ENCODE results near the gene CCDC47.
"Not testable (repeated sequence)": the region's sequence is repeated elsewhere in the genome, so short reads cannot be mapped to it uniquely, and the experiment has no call there.

The CCDC47 gene

DNA sequence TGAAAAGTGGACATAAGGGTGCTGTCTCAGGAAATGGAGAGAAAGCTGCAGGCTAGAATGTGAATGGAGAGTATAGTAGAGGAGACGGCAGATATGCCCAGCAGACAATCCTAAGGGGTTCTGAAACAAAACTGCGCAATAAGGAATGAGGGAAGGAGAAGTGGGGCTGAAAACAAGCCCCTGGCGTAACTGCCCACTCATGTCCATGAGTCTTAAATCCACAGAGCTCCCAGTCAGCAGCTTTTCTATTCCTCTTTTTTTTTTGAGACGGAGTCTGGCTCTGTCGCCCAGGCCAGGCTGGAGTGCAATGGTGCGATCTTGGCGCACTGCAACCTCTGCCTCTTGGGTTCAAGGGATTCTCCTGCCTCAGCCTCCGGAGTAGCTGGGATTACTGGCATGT, 37.7 kb downstream of the CCDC47 start:
- DNase-seq (ENCODE audit: insufficient read length, low spot score) (no peak), FAIRE-seq (no peak)
- no peak for TF ChIP-seq POLR2A (IDR thresholded peaks at IDR 0.05; ENCODE audit: low read depth, low read length)

DNA sequence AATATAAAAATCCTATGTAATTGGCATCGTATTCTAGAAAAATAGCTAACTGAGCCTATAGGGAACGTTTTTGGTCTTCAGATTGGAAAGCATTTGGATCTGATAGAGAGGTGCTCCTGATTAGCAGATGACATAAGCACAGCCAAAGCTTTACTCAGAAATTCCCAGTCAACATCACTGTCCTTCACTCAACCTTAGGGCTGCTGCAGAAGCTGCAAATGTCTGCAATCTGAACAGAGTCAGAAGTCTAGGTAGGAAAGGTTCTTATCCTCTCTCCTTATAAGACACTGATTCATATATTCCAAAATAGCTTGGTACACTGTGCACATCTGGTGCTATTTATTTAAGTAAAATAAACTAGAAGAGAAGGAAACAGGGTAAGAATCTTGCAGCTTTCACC, 51.0 kb downstream of the CCDC47 start:
- no peak for DNase-seq (ENCODE audit: insufficient read length, low spot score)
- TF ChIP-seq POLR2A (IDR thresholded peaks at IDR 0.05; ENCODE audit: low read depth, low read length) = no peak
- no peak for FAIRE-seq

DNA sequence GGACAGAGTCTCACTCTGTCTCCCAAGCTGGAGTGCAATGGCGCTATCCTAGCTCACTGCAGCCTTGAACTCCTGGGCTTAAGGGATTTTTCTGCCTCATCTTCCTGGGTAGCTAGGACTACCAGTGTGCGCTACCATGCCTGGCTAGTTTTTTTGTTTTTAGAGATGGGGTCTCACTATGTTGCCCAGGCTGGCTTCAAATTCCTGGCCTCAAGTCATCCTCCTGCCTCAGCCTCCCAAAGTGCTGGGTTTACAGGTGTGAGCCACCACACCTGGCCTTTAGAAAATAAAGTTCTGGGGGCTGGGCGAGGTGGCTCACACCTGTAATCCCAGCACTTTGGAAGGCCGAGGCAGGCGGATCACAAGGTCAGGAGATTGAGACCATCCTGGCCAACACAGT, 53.2 kb downstream of the CCDC47 start:
- not testable (repeated sequence) for DNase-seq (ENCODE audit: insufficient read length, low spot score); FAIRE-seq

DNA sequence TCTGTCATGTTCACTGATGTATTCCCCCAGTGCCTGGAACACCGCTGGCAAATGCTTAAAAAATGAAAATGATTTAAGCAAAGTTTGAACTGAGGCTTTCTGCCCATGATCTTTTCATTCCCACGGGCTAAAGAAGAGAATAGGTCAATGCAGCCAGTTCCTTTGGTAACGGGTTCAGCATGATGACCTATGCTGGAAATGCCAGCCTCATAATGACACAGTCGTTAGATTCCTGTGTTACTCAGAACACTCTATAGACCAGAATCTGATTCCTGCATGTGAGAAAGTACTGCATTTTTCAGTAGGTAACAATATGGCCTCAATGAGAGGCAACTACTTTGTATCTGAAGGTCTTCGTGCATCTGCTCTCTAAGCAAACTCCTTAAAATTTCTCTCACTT, 54.4 kb downstream of the CCDC47 start:
- FAIRE-seq (no peak), DNase-seq (ENCODE audit: insufficient read length, low spot score) (no peak)
- TF ChIP-seq POLR2A (IDR thresholded peaks at IDR 0.05; ENCODE audit: low read depth, low read length) = no peak

DNA sequence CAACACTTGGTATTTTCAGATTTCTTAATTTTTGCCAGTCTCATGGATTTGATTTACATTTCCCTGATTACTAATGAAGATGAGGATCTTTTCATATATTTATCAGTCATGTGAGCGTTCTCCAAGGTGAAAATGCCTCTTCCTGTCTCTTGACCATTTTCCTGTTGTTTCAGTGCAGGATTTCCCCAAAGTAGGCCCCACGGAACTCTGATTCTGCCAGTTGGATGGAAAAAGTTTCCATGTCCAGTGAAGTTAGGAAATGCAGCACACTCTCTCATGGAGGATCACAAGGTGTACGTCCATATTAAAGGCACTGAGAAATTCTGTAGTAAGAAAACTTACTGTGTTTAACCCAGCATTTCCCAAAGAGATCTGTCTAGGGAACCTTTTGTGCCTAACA, 57.0 kb downstream of the CCDC47 start:
- DNase-seq (ENCODE audit: insufficient read length, low spot score) (no peak), FAIRE-seq (no peak)

DNA sequence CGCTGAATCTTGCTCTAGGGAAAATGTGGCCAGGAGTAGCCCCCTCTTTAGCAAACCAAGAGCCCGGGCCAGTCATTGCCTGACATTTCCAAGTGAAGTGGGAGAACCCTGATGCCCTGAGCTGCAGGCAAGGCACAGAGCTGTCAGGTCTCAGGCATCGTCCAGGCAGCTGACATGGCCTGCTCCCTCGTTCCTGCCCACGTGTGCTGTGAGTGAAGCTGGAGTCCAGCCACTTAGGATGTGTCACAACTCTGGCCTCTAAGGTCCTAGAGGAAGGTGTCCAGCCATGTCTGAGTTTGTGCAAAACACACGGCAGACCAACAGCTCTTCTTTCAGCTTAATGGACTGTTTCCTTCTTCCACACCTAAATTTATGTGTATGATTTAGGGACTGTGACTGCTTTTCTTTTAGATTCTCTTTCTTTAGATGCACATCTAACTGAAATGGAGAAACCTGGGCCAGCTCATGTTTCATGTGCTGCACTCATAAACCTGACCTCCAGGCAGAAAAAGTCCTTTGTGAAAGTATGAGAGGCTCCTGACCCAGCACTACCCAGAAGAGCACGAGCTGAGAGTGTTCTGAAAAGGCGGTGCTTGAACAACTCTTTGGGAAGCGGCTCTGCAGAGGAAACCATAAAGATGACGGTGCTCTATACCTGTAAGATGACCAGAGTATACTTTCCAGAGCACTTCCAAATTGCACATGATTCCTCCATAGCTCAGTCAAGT, 58.7 kb downstream of the CCDC47 start:
- FAIRE-seq (no peak), DNase-seq (ENCODE audit: insufficient read length, low spot score) (no peak)
- no peak for TF ChIP-seq POLR2A (IDR thresholded peaks at IDR 0.05; ENCODE audit: low read depth, low read length)

More for the DNA sequence above, 57.0 kb downstream of the CCDC47 start:
- no peak for TF ChIP-seq POLR2A (IDR thresholded peaks at IDR 0.05; ENCODE audit: low read depth, low read length)

DNA sequence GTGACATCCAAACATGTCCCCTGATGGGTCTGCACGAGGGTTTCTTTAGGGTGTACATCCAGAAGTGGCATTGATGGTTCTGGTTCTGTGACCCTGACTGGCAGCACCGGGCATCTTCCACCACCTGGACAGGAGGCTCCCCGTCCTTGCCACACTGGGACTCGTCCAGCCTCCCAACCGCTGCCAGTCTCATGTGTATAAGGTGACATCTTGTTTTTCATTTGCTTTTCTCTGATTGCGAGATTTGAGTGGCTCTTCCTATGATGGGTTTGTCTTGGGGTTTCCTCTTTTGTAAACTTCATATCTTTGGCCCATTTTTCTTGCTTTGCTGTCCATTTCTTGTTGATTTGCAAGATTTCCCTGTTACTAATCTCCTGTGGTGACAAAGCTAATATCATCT, 64.3 kb downstream of the CCDC47 start:
- DNase-seq (ENCODE audit: insufficient read length, low spot score) (no peak), FAIRE-seq (no peak)
- TF ChIP-seq POLR2A (IDR thresholded peaks at IDR 0.05; ENCODE audit: low read depth, low read length) = no peak

DNA sequence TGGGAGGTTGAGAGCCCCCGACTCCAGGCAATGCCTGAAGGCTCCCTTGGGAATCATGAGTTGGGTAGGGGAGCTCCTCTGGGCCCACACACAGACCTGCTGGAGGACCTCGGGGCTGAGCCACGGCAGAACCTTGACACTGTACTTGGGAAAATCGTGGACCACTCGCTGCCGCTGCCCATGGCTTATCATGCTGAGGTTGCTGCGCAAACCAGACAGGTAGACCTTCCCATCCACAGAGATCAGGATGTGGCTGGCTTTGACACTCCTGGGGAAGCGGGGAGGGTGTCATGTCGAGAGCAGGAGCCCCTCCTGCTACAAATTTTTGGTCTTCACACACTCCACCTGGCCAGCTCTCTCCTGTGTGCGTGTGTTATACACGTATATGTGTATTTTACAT, 66.2 kb downstream of the CCDC47 start:
- DNase-seq (ENCODE audit: insufficient read length, low spot score) (no peak), FAIRE-seq (no peak)
- TF ChIP-seq POLR2A (IDR thresholded peaks at IDR 0.05; ENCODE audit: low read depth, low read length) = no peak

DNA sequence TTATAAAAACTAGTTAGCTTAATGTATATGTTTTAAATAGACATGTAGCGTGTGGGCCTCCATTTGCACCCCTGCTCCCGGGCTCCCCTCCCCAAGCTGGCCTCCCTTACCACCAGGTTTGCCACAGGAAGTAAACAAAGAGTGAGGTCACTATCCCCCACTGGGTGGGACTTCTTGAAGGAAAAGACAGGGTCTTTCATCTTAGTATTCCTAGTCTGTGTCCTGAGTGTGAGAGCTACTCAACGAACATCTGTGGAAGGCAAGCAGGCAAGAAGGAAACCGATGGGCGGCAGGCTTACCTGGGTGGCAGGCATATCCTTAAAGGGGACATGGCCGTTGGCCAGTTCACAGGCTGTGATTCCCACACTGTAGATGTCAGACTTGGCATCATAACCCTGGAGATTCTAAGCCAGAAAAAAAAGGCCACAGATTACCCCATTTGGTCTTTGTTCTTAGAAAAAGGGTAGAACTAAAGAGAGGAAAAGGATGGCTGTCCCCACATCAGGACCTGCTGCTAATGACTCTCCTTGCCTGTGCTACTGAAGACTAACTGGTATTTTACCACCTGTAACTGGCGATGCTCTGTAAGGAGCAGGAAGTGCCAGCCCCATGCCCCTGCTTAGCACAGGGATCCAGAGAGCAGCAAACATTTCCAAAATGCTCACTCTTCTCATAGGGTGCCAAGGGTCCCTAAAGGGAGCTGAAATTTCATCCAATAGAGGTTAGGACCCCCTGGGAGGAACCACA, 66.9 kb downstream of the CCDC47 start:
- FAIRE-seq (no peak), DNase-seq (ENCODE audit: insufficient read length, low spot score) (no peak)
- no peak for TF ChIP-seq POLR2A (IDR thresholded peaks at IDR 0.05; ENCODE audit: low read depth, low read length)

DNA sequence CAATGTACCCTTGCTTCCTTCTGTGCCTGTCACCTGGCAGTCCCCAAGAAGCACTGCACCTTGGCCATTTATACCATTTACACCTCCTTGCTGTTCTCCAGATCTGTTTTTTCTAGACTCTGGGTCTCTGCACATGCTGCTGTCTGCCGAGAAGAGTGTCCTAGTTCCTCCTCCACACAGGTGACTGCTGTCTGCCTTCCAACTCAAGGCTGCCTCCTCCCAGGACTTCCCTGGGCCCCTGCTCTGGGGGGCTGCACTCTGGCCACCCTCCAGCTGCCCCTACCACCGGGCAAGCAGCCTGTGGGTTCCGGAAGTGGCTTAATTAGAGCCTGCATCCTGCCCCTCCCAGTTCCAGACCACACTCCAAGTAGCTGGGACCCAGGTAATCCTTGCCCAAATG, 67.7 kb downstream of the CCDC47 start:
- DNase-seq (ENCODE audit: insufficient read length, low spot score) (no peak), FAIRE-seq (no peak)
- TF ChIP-seq POLR2A (IDR thresholded peaks at IDR 0.05; ENCODE audit: low read depth, low read length) = no peak

DNA sequence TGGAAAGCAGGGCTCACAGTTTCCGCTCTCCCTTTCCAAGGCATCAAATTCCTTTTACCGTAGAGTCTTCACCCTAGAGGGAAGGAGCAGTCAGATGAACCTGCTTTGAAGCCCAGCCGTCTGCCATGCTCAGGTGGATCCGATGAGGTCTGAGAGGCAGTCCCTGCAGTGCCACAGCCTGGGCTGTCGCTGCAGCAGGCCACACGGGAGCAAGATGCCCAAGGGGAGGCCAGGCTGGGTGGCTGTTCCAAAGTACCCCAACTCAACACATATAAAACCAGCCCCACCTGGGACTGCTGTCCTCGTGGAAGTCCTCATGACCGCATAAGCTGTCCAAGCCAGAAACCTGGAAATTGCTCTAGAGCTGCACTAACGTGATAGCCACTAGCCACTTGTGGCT, 68.6 kb downstream of the CCDC47 start:
- no peak for DNase-seq (ENCODE audit: insufficient read length, low spot score)
- TF ChIP-seq POLR2A (IDR thresholded peaks at IDR 0.05; ENCODE audit: low read depth, low read length) = no peak
- no peak for FAIRE-seq

DNA sequence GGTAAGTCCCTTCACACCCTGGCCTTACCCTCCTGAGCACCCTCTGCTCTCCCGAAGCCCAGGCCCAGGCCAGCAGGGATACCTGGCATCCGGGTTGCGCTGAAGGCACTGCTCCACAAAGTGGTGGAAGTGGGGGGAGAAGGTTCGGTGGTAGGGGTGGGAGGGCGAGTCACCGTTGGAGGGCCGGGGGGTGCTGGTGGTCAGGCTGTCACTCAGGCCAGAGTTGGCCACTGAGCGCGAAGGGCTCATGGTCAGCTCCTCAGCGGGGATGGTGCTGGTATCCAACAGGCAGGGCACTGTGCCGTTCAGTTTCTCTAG, 69.2 kb downstream of the CCDC47 start:
- no peak for TF ChIP-seq POLR2A (IDR thresholded peaks at IDR 0.05; ENCODE audit: low read depth, low read length)
- FAIRE-seq (no peak), DNase-seq (ENCODE audit: insufficient read length, low spot score) (no peak)

DNA sequence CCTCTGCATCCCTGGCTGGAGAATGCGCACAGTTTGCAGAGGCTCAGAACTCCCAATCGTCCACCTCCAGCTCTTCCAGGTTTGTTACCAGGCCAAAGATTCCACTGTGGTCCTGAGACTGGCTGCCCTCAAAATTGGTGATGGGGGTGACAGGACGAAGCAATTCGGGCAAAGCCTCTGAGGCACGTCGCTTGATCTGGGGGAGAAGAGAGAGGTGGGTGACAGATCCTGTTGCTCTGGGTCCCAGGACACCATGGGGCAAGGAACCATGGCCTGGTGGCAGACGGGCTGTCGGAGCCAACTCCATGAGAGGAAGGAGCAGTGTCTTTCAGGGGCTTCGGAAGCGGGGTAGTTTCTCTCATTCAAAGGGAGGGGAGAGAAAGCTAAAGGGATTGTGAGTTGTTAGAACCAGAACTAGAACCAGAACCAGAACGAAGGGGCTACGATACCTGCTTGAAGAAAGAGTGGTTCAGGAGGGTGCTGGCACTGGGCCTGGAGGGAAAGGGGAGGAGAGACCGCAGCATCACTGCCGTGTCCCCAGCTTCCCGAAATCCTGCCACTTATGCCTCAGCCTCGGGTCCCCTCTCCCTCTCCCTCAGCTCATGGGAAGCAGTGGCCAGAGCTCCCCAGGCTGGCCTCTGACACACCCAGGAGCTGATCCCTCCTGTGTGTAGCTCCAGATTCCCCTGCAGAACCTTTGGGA, 69.7 kb downstream of the CCDC47 start:
- FAIRE-seq = no peak
- no peak for DNase-seq (ENCODE audit: insufficient read length, low spot score)
- TF ChIP-seq POLR2A (IDR thresholded peaks at IDR 0.05; ENCODE audit: low read depth, low read length) = no peak

DNA sequence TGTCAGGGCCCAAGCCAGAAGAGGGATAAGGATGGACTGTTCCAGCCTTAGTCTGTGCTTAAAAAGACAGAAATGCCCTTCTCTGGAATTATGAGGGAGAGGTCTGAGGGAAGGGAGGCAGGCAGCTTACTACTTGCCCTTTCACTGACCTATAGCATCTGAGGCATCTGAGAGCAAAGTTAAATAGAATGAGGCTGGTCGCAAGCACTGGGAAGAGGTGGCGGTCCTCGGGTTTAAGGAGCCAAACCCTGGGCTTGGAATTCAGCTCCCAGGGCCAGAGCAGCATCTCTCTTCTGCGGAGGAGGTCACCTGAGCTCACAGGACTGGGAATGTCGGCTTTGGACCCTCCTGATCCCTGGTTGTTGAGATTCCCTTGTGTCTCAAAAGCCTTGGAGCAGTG, 70.4 kb downstream of the CCDC47 start:
- no peak for TF ChIP-seq POLR2A (IDR thresholded peaks at IDR 0.05; ENCODE audit: low read depth, low read length)
- DNase-seq (ENCODE audit: insufficient read length, low spot score) (no peak), FAIRE-seq (no peak)

DNA sequence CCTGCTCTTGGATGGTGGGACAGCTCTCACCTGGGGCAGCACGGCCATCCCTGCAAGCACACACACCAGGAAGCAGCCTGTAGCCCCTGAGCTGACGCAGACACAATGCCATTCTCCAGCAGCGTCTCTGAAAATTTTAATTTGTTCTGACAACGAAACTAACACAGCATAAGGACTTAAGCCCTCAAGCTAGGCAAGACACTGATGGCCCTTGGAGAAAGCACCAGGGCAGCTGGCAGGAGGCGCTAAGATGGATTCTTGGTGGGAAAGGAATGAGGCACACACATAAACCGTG, 70.7 kb downstream of the CCDC47 start:
- FAIRE-seq = no peak
- DNase-seq (ENCODE audit: insufficient read length, low spot score) = no peak
- TF ChIP-seq POLR2A (IDR thresholded peaks at IDR 0.05; ENCODE audit: low read depth, low read length) = no peak

Measured in H54 (cell line).